SW 1271 (cell line): Measurements from ENCODE around the gene GAP43.

Source experiments
- DNase-seq, 2 experiments: peaks; one replicate each; lab custom pipeline; 2025; lab: John Stamatoyannopoulos, UW

Gene GAP43

DNA sequence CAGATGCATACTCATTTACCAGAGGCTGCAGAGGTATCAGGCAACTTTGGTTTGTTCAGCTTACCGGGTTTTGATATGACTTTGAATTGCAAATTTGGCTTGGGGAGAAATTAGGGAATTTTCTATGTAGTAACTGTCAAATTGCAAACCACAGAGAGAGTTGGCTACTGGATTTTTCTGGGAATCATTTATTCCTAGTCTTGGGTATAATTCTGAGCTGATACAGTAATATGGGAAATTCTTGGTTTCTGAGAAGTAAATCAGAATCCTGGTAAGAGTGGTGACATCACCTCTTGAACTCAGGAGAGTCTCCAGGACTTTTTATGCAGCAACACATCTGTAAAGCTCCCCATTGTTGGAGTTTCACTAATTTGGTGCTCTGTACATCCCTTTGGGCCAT is 39.0 kb downstream of the GAP43 start:
- no peak for DNase-seq

DNA sequence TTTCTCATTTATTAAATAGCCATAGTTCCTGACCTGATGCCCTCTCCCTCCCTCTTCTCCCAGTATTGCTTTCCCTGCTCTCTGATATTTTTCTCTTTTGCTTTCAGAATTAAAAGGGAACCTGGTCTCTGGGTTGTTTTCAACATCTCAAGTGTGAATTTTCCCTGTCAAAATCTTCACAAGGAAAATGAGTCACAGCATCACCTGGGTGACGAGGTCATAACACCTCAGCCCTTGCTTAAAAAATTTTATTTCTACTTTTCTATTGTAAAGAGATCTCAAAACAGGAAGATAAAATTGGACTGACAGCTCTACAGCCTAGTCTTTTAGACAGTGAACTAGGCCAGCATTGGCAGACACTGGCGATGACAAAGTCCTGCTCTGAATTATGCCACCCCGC is 40.1 kb downstream of the GAP43 start:
- no peak for DNase-seq

DNA sequence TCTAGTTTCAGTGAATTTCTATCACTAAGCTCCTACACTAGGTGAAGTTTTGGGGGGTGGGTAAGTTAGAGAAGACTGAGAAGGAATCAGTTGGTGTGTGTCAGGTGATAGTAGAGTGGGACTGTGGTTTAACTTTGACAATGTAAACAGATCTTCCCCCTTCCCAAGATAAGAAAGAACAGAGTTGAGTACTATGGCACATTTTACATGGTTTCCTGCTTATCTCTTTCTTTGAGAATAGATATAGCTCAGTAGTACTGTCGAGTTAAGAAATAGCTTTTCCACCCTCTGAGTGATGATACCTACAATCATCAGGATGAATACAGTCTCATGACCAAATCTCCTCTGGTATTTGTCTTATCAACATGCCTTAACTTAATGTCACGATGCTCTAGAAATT is 42.8 kb downstream of the GAP43 start:
- no peak for DNase-seq

DNA sequence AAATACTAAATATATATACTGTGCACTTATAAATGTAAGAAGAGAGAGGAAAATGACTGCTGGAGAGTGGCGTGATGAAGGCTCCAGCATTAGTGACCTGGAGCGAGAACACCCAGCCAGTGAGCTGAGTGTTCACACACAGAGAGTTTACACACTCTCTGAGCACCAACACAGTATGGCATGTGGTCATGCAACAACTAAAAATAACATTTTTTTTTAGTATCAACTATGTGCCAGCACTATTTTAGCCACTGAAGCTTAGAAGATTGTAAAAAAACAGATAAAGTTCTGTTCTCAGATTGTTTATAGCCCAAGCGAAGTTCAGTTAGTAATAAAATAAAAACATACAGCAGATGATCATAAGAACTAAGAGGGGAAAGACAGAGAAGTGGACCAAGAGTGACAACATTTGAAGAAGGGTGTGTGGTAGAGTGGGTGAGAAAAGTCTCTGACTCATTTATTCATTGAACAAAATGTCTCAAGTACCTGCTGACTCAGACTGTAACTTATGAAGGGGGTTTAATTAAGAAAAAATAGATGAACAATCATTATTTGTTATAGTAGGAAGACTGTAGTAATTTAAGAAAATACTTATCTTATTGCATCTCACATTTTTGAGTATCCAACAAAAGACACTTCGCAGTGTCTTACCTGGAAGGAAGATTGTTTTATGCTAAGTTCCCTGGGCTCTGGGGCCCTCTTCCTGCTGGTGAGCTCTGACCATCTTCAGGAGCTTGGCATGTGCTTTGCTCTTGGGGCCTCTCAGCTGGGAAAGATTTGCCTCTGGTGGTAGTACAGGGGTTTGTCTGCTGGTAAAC is 43.8 kb downstream of the GAP43 start:
- no peak for DNase-seq

DNA sequence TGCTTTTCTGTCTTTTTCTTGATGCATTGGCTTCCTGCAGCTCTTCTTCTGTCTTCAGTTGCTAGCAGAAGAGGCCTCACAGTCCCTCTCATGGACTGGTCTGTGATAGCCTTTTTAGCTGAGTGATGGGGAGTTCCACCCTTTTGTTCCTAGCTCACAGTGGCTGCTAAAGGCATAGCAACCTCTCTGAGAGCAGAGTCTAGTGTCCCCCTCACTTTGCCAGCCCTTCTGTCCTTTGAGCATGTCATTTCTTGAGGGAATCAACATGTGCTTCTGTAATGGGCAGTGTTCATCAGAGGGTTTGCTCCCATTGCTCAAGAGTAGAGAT is 44.4 kb downstream of the GAP43 start:
- DNase-seq: no peak

DNA sequence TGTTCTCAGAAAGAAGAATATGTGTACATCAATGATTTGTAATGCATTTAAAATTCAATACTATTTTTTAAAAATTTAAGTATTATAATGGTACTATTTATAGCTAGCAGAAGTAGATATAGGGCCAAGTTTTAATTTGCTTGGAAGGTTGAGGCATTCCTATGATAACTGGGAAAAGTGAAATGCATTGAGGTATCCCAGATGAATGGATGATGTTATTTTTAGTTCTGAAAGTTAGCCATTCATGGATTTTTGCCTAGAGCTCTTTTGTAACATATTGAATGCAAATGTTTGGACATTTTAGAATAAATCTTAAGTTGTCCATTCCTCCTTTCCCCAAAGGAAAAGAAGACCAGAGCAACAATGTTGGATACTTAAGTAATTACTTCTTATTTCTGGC is 47.6 kb downstream of the GAP43 start:
- no peak for DNase-seq

DNA sequence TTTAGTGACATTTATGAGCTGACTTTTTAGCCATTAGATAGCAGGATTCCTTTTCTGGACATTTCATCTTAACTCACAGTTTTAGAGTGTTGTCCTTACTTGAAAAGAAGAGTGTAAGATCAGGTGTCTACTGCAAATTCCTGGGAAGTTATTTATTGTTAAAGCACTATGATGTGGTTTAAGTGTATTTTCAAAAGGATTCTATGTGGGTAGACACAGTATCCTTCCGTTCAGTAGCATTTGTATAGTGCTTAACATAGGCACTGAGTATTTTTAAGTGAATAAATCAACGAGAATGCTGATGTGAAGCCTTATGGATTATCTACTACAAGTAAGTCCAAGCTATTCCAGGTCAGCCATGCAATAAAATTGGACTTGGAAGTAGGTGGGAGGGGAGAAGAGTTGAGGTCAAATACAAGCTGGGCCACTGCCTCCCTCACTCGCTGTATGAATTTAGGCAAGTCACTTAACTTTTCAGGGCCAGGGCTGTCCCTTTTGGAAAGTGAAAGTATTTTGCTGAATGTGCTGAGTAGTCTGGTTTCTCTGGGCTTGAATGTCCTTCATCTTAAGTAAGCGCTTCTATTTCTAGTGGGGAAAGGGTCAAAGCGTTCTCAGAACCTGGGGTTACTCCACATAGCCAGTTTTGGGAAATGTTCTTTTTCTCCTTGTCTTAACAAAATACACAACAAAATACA is 48.6 kb downstream of the GAP43 start:
- no peak for DNase-seq

DNA sequence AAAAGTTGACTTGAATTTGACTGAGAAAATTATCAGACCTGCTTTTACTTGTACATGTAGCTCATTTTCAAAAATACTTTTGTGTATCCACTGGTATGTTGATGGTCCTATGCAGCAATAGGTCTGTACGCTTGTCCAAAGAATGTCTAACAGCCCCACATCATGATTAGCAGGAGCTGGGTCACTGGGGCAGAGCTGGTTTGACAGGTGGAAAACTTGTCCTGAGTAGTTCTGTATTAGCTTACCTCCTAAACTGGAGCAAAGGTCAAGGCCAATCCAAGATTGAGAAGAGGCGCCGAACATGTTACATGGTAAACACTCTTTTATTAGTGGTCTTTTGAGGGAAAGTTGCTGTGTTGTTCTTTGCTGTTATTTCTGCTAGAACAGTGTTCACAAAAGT is 50.6 kb downstream of the GAP43 start:
- DNase-seq: no peak

DNA sequence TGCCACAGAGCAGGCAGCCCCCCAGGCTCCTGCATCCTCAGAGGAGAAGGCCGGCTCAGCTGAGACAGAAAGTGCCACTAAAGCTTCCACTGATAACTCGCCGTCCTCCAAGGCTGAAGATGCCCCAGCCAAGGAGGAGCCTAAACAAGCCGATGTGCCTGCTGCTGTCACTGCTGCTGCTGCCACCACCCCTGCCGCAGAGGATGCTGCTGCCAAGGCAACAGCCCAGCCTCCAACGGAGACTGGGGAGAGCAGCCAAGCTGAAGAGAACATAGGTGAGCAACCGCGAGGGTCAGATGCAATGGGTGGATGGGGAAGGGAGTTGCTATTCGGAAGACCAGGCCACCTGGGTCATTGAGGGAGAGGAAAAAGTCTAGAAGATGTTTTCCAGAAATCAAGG is 53.0 kb downstream of the GAP43 start:
- DNase-seq: no peak

DNA sequence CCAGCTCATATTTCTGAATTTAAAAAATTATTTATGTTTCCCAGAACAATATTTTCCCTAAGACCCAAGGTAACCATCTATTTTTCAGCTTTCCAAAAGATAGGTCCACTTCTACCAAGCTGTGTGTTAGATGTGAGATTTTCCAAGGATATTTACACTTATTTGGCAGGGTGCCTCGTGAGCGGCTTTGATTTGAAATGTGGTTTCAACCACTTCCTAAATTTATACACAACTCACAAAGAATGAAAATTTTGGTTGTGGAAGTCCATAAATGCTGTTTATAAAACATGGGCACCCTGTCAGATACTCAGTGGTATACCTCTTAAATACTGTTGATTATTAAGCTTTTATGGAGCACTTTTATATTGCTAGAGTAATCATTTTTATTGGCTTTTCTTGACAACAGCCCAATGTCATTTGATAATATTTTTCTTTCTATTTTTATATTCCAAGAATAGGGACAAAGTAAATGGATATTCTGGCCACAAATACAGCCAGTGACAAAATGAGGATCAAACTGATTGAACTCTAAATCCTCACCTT is 57.6 kb downstream of the GAP43 start:
- no peak for DNase-seq

DNA sequence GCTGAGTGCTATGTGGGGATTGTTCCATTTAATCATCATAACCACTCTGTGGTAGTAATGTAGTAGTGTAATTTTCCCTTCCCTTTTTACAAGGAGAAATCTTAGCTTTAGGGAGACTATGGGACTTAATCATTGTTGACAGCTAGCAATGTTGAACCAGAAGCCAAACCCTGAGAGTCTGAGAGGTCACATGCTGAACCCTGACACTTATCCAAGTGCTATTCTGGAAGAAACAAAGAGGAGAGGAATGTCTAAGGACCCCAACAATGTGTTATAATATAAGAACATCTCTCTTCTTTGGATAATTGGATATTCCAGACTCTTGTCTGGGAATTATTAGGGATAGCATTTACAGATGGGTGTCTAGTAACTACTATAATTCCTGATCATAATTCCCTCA is 58.4 kb downstream of the GAP43 start:
- DNase-seq: no peak

DNA sequence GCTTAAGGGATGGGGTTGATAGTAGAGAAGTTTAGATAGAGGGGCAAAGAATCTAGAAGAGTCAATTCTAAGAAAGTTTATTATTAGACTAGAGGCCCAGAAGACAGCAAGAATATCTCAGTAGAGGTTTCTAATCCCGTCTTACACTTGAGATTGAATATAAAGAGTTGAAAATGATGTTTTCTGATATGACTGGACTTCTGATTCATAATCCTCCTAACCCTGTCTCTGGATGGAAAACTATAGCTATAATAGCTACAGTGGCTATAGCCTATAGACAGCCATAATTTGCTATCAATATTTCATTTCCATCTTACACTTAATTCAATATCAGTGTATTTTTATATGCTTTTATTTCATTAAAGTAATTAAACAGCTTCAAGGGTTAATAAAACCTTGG is 60.0 kb downstream of the GAP43 start:
- DNase-seq: no peak

DNA sequence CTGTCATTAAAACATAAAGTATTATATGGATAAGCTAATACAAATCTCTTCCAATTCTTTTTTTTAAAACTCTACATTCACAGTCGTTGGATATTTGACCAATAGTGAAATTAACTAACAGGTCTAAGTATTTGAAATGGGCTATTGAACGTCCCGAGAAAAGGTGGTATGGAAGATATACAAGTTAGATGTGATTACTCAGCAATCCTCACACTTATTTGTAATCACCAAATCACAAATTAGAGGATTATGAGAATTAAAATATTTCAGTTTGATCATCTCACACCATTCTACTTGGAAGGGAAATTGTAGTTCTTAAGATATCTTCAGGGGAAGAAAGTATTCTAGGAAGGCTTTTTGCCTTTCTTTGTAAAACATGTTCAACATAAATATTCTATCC is 60.5 kb downstream of the GAP43 start:
- DNase-seq: no peak

DNA sequence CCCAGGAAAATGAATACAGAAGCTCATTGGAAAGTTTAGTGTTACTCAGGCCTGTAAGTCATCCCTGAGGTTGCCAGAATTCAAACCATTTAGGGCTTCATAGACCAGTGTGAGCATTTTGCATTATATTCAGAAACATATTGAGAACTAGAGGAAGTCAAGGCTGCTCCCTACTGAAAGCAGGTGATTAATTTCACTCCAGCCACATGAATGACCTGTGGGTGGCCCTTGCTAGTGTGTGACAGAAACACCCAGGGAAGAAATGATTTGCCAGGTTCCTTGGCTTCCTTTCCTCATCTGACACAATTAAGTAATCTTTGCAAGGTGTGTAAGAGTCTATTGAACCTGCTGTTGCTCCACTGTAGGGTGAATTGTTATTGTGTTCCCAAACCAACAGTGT is 61.8 kb downstream of the GAP43 start:
- no peak for DNase-seq

DNA sequence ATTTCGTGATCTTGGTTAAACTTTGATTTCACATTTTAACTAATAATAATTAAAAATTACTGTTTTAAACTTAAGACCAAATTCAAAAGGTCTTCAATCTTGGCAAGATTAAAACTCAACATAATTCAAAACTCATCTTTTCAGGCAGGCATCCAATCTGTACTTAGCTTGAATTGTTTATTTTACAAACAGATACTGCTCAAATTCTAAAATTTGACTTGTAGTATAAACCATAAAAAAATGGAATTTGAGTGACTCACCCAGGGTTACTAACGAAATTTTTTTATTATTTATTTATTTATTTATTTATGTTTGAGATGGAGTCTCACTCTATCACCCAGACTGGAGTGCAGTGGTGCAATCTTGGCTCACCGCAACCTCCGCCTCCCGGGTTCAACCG is 64.4 kb downstream of the GAP43 start:
- no peak for DNase-seq

DNA sequence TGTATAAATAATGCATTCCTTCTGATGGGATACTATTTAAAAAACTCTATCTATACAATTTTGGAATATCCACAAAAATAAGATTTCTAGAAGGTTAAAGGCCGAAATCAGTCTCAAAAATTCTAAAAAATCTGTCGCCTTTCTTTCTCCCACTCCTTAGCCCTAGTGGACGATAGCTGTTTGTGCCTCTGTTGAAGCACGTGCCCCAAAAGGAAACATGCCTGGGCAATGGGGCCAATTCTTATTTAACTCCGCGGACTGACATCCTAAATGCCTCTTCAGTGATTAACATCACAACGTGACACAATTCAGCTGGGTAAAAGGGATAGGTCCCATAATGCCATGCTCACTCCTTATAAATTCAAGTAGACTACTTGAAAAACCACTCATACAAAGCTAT is 65.1 kb downstream of the GAP43 start:
- no peak for DNase-seq

DNA sequence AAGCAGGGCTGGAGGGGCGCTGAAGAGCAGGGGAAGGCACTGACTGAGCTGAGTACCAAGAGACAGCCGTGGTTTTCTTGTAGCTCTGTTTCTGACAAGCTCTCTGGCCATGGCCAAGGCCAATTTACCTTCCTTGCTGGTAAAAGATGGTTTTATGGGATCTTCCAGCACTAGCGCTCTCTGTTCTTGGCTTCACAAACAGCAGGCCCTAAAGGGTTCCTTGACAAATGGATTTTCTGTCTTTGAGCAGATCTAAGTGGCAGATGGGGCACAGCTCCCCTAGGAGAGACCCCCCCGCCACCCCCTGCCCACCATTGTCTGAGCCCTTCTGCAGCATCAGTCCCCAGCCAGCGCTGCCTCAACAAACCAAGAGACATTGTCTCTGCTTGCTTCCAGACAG is 66.6 kb downstream of the GAP43 start:
- DNase-seq: no peak

DNA sequence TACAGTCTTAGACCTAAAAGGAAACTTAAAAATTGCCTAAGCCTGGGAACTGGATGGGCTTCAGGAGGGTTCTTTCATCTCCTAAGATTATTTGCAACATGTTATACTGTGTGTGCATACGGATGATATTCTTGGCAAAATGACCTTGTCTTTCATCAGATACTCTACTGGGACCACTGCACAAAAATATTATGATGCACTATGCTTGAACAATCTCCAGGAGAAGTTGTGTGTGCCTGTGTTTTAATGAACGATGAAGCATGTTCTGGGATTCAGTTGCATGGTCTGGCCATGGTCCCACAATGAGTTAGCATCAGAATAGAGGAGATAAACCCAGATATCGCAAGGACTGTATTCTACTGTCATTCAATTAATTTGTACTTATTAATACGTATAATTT is 68.7 kb downstream of the GAP43 start:
- DNase-seq: no peak

DNA sequence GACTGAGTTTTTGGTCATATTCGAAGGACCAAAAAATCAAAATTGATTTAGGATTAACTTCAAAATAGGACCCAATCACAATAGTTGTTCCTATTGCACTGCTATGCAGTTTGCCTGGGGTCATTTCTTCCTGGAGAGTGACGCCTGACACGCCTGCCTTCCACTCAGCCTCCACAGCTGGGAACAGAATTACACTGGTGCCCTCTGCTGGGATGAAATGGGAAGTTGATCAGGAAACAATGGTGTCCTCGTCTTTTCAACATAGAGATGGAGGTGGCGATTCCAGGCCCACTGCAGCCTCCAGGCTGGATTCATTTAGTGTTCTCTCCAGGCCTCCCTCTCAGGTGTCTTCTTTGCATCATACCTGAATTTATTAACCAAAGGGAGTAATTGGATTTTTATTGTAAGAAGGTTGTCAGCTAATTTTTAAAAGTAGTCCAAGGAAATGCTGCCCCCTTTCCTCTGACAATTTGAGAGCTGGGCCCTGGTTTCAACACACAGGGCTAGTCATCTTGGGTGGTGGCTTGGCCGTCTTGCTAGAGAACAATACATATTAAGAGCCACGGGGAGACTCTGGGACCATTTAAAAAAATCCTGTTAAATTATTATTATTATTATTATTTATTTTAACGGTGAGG is 69.7 kb downstream of the GAP43 start:
- peak; percentile 21 to 78 for DNase-seq

DNA sequence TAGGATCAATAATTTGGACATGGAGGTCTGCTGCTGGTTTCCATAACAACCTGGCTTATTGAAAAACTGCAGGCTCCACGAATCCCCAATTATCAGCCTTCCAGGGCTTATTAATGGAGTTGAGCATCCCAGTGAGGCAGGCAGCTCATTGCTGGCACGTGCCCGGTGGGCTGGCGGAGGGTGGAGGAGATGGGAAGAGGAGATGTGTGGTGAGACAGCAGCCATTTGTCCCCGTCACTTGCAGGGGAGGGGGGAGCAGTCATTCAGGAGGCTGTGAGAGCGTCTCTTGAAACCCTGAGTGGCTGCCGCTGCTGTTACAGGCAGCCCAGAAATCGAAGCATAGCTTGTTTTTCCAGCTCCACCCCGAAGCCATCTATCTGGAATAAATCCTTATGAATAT is 70.6 kb downstream of the GAP43 start:
- no peak for DNase-seq

DNA sequence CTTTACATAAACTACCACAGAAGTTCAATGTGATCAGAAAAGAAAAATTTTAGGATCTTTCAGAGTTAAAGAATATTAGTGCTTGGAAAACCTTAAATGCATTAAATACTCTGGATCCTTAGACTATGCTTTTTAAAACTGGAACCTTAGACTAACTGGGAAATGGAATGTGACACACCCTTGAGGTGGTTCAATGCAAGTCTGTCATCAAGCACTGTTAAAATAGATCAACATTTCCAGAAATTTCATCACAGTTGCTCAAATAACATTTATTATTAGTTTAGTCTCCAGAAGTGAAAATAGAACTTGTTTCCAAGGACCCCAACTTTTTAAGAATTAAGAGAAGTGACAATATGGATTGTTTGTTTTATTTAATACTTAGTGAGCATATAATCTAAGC is 71.8 kb downstream of the GAP43 start:
- DNase-seq: no peak

DNA sequence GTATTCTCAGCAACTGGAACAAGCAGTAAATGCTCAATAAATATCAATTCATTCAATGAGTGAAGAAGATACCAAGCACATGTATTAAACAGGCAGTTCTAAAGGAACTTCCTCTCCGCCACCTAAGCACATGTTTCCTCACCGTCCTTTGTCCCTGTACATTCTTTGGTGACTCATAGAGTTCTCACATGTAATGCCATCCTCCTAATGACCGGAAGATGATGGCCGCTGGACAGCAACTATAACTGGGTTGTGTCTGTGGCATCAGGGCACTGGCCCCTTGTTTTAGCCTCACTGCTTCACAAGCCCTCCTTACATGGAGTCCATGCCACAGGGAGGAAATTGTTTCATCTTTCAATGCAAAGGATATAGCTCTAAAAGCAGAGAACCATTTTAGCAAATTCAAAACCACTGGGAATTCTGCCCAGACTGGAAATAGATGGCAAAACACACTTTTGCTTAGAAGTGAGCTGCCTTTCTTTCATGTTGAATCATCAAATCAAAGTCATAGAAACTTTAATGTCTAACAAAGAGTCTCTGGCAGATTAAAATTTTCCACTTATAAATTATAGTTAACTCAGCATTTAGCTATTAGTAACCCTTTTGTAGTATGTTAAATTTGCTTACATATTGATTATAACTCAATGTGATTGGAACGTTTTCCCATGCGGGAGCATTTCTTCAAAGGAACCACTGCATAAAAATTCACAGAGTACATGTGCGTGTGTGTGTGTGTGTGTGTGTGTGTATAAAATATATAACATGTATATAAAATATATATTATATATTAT is 74.1 kb downstream of the GAP43 start:
- no peak for DNase-seq
